OCI-M1 (cell line): Measurements from ENCODE around the gene PAM16.
A peak's percentile ranks its signal among the peaks of the same experiment; 100 is the strongest.

Experiments
- DNase-seq: peaks from one replicate; lab custom pipeline; 2025; lab: John Stamatoyannopoulos, UW

The PAM16 gene

GRCh38 chr16:4319454-4320421, 31.4 kb downstream of the PAM16 start:
- DNase-seq = peak; percentile 21

GRCh38 chr16:4318967-4319366, 32.2 kb downstream of the PAM16 start:
- no peak for DNase-seq

GRCh38 chr16:4318451-4318910, 32.6 kb downstream of the PAM16 start:
- no peak for DNase-seq

DNA sequence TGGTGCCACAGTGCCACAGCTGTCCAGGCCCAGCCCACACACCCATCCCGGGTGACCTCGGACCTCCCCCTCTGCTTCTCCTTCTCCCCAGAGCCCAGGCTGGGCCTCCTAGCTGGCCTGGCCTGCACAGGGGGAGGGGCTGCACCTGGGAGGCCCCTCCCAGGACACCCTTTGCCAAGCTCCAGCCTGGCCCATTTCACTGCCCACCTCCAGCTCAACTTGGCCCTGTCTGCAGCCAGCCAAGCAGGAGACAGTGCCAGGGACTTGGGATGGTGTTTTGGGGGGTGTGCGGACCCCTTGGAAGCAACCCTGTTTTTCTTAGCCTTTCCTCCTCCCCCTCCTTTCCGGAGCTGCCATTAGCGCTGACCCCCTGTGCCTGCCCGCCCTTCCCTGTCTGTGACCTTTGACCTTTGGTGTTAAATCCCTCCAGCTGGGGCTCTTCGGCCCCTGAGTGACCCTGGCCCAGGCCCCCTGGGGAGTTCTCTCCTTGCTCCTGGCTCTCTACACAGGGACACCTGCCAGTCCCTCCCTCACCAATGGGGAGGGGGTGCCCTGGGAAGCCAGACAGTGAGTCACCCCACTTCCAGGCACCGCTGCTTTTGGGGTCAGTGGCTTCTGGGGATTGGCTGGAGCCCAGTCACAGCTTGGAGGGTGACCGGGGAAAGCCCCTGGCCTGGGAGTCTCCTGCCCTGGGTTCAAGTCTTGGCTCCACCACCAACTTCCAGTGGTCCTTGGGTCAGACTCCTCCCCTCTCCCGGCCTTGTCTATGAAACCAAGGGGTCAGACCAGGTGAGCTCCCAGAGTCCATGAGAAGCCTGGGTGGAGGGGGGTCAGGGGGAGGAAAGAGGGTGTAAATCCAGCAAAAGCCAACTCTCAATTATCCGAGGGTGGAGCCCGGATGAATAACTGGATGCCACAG, 33.3 kb downstream of the PAM16 start:
- DNase-seq = no peak

DNA sequence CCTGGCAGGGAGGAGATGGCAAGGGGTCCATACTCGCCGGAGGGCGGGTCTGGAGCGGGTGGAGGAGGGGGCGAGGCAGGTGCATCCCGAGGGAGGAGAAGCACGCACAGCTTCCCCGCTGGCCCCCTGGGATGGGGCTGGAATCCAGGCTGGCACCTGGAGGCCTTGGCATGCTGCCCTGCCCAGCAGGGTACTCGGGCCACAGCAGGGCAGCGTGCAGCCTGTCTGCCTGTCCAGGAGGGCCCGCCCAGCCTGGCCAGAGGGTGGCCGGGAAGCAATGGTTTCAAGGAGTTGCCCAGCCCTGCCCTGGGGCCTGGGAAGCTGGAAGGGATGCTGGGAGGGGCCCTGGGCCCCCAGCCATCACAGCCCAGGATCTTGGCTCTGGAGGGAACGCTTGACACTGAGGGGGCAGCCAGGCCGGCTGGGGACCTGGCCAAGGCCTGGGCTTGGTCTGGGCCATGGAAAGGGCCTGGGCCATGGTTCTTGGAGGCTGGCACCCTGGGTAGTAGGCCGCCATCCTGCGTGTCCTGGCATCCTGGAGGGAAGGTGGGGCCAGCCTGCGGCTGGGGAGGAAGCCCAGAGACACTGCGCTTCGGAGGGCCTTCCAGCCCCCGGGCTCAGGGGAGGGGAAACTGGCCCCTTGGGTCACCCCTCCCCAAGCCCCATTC, 34.1 kb downstream of the PAM16 start:
- DNase-seq = no peak

- DNase-seq = peak; percentile 8
Observed at GRCh38 chr16:4316108-4316863, 34.8 kb downstream of the PAM16 start.

- DNase-seq = peak; percentile 38
Observed at GRCh38 chr16:4315186-4316107, 35.7 kb downstream of the PAM16 start, which contains the start of gene GLIS2. Gene GLIS2 (plus strand): TSS chr16:4316067. CDS start chr16:4332281, 16,214 bp downstream.

DNA sequence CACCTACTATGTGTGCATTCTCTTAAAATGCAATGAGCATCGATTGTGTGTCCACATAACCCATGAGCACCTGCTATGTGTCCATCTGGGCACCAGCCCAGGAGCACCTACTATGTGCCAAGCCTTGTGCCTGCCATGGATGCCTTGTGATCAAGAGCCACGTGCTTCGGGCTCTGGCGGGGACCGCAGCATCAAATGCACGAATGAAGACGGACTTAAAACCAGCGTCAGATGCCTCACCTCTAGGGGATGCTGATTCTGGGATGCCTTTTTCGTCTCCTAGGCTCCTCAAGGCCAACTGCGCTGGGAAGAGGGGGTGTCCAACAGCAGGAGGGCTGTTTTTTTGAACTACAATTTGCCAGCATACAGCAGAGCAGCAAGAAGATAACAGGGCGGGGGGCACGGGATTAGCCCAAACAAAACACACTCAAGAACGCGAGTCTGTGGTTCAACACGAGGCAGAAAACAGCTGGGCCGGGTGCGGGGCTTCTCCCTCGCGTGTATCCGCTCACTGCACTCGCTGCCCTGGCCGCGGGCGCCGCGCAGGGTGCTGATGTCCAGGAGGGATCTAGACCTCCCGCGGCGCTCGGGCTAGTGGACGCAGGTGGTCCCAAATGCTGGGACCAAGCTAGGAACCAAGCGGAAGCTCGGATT, 36.5 kb downstream of the PAM16 start:
- peak; percentile 46 for DNase-seq

- DNase-seq = peak; percentile 90
Observed at GRCh38 chr16:4313563-4314531, 37.3 kb downstream of the PAM16 start.

DNA sequence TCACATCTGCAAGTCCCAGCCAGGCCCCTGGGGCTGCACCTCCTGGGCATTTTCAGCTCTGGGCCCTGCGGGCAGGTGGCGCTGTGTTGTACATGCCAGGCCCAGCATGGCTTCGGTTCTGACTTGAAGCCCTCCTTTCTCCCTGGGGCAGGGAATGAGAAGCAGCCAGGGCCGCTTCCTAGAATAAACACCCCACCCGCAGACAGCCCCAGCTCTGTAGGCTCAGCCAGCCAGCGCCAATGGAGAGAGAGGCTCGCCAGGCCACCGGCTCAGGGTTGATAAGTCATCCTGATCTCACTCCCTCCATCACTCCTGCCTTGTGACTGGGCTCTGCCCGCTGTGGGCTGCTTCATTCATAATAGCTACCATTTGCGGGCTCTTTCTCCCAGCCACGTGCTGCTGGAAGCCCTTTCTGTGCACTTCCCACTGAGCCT, 41.3 kb downstream of the PAM16 start:
- DNase-seq = peak; percentile 71

DNA sequence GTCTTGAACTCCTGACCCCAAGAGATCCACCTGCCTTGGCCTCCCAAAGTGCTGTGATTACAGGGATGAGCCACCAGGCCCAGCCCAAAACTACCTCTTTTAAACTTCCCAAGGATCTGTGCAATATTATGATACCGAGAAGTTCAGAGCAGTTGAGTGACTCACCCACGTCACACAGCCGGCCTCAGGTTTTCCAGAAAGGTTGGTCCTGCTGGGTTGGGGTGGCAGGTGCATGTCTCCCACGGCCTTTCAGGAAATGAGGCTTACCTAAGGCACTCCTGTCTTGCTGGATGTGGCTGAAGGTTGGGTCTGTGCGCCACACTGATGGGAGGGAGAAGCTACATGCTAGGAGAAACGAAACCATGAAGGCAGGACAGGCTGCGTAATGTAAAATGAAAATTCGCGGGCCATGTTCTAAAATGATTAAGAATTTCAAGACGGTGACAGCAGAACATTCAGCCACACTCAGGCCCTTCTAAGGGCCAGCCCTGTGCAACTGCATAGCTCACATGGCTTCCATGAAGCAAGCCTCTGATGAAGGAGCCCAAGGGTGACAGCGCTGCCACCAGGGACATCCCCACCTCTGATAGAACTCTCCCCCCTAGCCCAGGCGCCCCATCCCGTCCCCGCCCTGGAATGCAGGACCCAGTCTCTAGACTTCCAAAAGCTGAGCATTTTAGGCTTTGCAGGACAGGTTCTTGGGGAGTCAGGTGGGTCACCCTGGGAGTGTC, 41.9 kb downstream of the PAM16 start:
- DNase-seq = no peak

GRCh38 chr16:4307215-4308037, 43.7 kb downstream of the PAM16 start:
- peak; percentile 97 for DNase-seq

DNA sequence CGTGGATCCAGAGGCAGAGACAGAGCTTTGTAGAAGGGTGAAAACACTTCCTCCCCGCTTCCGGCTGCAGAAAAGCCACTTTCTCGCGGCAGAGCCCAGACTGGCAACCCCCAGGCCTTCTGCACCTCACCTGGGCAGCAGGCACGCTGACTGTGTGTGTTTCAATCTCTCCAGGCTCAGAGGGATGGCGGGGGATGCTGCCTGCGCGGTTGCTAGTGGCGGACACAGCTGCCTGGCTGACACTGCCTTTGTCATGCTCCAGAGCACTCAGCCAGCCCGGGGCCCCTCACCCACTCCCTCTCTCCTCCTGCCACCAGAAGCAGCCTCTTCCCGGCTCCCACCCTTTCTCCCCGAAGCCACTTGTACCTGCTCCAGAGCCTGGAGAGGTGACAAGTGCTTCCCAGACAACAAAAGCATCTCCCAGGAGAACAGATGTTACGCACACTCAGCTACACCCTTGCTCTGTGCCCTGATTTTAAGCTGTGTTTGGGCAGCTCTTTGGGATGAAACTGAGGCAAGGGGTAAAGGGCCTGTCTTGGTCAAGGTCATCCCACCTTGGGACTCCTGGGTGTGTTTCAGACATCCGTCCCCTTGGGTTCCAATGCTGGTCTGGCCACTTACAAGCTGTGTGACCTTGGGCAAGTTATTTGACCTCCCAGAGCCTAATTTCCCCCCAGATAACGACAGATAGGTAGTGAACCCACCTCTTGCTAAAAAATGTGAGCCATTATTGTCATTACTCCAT, 44.5 kb downstream of the PAM16 start:
- no peak for DNase-seq

GRCh38 chr16:4303973-4304372, 47.1 kb downstream of the PAM16 start:
- DNase-seq = no peak

DNA sequence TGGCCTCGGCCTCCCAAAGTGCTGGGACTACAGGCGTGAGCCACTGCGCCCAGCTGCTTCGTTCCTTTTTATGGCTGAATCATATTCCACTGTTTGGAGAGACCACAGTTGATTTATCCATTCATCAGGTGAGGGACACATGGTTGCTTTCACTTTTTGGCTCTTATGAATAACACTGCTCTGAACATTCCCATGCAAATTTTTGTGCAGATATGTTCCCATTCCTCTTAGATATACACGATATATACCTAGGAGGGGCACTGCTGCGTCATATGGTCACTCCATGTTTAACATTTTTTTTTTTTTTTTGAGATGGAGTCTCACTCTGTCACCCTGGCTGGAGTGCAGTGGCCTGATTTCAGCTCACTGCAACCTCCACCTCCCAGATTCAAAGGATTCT, 49.2 kb downstream of the PAM16 start:
- no peak for DNase-seq

DNA sequence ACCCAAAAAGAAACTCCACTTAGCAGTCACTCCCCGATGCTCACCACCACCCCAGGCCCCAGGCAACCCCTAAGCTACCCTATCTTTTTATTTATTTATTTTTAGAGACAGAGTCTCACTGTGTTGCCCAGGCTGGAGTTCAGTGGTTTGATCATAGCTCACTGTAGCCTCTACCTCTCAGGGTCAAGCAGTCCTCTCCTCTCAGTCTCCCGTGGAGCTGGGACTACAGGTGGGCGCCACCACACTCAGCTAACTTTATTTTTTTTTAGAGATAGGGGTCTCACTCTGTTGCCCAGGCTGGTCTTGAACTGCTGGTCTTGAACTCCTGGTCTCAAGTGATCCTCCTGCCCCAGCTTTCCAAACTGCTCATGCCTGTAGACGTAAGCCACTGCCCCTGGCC, 49.9 kb downstream of the PAM16 start:
- no peak for DNase-seq
